Right kidney (tissue), 1 donor: ENCODE data around the gene SHISAL1.
A peak's percentile ranks its signal among the peaks of the same experiment; 100 is the strongest.
"Not testable (repeated sequence)": the region's sequence is repeated elsewhere in the genome, so short reads cannot be mapped to it uniquely, and the experiment has no call there.

ENCODE experiments used
- DNase-seq: peaks from one replicate; pipeline ENCODE4 v3.0.0-alpha.2; 2016

The SHISAL1 gene

DNA sequence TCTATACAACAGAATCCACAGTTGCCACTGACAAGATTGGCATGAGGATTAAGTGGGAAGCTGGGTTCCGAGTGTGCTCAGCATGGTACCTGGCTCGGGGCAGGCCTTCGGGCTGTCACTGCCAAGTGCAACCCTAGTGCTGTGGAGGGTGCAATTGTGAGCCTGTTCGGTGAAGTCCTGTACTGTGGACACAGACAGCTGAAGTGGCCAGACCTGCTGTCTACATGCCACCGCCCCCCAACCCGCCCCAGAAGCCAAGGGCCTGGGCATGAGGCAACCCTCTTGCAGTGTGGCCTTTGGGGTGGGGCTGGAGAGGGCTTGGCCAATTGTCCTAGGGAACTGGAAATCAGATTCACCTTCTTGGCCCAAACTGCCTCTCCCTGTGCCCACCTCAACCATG is 15.6 kb upstream of the SHISAL1 start:
- DNase-seq, result no peak

DNA sequence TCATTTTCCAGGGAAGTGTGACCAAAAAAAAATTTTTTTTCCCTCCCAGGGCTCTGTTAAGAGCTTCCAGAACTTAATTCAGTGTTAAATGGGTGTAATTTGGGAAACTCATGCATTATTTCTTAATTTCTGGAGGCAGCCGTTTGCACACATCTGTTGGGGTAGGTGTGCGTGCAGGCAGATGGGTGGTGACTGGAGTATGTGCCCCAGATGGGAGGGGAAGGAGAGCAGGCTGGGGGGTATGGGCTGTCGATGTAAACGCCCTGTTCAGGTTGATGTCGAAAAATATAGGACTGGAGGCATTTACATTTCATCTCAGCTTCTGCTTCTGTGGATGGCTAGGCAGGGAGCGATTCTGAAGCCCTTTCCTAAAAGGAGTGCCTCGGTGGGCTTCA is 13.7 kb upstream of the SHISAL1 start:
- no peak for DNase-seq

DNA sequence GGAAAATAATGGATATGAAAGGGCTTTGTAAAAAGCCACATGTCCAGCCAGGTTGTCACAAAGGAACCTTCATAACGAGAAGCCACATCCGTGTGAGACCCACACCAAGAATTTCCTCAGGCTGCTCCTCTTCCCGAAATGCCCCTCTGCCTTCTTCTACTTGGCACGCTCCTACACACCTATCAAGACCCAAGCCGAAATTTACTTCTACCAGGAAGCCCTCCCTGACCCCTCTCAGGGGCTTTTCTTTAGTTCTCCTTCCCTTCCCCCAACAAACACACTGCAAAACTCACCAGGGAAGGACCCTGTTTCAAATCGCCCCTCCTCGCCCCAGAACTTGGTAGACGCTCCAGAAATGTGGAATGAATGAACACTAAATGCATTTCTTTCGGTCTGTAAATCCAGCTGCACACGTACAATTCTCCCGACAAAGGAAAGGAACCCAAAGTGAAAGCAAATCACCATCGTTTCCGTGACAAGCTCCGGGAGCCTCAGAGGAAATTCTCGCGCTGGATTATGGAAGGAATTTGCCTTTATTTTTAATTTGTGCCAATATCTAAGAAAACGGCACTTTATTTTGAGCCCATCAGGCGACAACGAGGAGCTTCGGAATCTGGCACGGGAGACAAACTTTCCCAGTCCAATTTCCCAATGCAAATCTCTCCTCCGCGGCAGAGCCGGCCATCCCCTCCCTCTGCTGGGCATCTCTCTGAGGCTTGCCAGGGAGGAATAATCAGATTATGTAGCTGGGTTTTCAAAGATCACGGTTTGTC is 13.2 kb upstream of the SHISAL1 start:
- DNase-seq, result peak; percentile 67

DNA sequence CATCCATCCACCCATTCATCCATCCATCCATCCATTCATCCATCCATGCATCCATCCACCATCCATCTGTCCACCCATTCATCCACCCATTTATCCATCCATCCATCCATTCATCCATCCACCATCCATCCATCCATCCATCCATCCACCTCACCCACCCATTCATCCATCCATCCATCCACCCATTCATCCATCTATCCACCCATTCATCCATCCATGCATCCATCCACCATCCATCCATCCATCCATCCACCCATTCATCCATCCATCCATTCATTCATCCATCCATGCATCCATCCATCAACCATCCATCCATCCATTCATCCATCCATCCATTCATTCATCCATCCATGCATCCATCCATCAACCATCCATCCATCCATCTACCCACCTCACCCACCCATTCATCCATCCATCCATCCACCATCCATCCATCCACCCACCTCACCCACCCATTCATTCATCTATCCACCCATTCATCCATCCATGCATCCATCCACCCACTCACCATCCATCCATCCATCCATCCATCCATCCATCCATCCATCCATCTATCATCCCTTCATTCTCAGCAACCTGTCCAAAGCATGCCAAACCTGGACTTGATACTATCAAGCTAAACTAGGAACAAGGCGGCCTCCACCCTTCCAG is 10.5 kb upstream of the SHISAL1 start:
- DNase-seq, result not testable (repeated sequence)

DNA sequence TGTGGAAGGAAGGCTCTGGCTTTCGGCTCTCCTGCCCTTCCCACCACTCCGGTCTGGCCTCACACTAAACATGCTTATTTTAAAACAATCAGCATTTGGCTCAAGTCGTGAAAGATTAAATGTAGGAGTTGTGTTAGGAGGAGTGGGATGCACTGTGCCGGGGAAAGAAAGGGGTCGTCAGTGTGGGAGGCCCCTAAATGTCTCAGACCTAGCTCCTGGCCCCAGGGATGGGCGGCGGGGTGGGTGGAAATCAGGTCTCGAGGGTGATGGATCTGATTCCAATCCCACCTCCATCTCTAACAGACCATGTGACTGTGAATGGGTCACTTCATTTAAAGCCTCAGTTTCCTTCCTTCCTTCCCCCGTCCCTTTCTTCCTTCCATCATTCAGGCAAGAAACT is 6.9 kb upstream of the SHISAL1 start:
- no peak for DNase-seq

DNA sequence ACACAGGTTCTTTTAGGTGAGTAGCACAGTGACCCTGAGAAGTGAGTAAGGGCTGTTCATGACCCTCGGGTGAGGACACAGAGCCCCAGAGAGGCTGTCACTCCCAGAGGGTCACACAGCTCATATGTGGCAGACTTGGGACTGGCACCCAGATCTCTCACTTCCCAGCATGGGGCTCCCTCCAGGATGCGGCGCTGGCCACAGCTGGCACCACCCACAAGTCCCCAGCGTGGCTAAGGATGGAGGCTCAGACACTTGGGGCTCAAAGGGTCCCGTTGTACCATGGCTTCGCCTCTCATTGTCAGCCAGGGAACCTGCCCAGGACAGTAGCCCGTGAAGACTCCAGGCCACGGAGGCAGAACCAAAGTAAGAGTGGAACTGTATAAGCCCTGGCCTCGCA is 6.0 kb upstream of the SHISAL1 start:
- no peak for DNase-seq

DNA sequence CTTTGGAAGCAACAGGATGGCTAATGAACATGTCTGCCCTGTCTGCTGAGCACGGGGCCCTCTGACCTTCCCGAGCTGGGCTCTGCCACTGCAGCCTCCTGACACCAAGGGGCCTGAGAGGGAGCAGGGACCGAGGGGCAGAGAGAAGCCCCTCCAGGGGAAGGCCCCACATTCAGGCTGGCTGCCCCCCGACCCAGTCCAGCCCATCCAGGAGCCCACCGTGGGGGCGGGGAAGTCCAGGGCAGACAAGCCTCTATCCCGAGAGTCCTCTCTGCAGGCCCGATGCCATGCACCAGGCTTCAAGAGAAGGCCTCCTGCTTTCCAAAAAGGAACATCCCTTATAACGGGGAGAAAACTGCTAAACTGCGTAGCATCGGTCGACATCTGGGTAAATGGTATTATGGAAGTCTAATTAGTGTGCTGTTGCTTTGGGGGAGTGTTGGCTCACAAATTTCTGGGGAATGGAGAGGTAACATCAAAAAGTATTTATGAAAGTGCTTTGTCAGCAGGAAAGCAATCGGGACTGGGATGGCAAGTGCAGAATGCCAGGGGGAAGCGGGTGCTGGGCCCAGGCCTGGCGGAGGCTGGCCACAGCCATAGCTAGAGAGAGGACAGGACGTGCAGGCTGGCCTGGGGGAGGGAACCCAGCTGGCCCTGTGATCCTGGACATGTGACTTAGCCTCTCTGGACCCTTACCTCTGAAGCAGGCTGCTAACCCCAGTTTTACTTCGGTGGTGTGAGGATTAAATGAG is 5.3 kb upstream of the SHISAL1 start:
- no peak for DNase-seq

DNA sequence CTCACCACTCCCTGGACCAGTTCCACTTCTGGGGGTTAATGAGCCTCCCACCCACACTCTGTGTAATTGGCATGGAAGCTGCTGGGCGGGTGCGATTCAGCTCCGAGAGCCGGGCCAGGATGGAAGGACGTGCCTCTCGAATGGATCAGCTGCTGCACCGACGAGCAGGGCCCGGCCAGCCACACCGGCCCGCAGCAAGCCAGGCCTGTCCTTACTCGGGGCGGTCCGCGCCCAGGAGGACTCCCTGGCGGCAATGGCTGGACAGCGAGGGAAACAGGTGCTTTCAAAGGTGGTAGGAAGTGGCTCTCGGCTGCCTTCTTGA is 4.3 kb upstream of the SHISAL1 start:
- DNase-seq, result no peak

DNA sequence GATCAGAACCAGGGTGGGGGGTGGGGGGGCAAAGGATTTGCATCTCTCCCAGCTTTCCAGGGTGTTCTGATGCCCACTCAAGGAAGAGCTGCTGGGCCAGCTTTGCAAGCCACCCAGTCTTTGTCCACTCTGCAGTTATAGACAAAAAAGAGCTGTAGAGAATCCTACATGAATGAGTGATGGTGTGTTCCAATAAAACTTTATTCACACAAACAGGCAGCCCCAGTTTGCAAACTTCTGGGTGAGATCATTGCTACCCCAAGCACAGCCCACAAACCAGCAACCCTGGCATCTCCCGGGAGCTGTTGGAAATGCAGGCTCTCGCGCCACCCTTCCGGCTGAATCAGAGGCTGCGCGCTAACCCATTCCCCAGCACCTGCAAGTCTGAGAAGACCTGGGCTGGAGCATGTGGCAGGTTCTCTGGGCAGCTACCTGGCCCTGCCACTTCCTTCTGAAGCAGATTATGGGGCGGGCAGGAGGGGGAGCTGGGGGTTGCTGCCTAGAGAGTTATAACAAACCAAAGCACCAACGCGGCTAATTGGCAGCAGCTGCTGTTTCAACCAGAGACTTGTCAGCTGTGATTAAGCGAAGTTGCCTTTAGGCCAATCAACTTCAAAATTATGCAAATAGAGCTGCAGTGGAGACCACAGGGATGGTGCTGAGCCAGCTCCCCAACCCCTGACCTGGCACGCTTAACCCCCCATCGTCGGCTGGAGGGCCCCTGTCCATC is 3.8 kb upstream of the SHISAL1 start:
- DNase-seq, result no peak

DNA sequence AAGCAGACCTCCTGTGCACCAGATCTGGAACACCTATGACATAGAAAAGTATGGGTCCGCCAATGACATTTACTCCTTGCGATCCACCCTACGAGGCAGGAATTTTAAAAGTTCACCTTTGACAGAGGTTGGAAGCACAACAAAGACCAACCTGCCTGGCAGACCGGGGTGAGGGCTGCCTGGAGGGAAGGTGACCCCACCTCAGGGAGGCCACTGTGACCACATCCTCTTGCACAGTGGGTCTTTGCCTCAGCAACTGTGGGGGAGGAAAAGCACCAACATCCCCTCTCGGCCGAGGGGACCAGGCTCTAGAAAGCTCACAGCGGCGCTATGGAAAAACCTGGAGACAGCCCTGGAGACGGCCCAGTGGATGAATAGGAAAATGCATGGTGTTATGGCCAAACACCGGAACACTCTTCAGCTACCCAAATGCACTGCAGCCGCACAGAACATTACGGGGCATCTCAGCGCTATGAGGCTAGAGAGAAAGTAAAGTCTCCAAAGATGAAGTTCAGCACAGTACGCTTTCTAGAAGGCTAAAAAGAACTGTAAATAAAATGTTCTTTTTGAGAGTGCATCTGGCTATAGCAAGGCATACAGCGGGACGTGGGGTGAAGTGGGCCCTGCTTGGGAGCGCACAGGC is 1.8 kb upstream of the SHISAL1 start:
- DNase-seq, result no peak

DNA sequence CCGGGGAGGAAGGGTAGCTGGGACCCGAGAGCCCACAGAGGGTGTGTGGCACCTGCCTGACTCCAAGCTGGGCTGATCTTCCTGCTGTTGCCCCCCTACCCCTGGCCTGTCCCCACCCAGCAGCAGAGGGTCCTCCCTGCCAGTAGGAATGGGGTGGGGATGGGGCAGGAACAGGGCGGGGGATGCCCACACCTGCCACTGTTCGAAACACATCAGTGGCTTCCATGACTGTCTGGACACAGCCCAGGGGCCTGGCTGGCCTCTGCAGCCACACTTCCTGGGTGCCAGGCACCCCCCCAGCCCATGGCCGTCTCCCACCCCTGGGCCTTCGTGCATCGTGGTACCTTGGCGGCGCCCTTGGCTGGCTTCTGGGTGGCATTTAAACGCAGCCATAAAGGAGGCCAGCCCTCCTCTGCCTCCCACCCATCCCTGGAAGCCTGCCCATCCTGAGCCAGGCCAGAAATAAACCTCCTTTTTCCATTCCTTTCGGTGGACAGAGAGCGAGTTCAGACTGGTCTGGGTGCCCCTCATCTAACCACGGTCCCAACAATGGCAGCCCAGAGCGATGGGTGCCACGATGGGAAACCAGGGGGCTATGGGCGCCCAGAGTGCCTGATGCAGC is 745 bp upstream of the SHISAL1 start:
- DNase-seq, result no peak

DNA sequence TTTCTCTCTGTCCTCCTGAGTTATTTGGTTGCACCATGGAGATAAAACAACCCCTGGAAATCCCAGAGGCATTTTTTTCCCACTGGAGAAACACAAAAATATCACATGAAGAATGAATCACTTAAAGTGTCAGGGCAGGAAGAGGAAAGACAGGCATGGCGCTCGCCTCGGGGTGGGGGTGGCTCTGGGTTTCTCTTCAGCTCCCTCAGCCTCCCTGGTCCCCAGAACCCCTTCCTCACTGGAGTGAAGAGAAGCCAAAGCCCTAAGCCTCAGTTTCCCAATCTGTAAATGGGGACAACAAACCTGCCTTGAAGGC is 938 bp downstream of the SHISAL1 start:
- DNase-seq, result no peak

DNA sequence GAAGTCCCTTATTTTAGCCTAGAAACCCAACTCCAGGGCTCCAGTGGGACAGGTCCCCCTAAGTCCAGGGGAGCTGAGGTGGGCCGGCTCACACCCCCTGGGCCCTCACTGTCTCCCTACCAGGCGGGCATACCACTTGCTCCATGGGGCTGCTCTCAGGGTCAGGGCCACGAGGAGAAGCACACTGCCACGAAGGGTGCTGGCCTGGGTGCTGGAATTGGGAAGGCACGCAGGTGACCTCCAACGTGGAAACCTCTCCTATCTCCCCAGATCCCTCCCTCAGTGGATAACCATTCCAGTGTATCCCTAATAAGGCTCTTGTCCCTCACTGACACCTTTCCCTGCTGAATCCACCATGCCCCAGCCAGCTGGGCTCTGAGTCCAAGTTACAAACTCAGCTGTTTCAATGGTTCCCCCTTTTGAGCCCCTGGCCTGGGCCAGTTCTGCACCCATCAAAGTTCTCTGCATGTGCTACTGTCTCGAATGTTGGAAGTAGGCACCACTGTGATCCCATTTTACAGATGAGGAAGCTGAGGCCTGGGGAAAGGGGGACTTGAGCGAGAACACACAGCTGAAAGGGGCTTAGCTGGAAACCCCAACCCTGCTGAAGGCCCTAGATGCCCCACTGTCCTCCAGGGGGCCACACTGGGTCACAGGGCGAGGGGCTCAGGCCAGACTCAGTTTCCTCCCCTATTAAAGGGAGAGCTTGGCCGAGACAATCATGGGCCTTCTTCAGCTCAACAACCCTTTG is 1.5 kb downstream of the SHISAL1 start:
- no peak for DNase-seq

DNA sequence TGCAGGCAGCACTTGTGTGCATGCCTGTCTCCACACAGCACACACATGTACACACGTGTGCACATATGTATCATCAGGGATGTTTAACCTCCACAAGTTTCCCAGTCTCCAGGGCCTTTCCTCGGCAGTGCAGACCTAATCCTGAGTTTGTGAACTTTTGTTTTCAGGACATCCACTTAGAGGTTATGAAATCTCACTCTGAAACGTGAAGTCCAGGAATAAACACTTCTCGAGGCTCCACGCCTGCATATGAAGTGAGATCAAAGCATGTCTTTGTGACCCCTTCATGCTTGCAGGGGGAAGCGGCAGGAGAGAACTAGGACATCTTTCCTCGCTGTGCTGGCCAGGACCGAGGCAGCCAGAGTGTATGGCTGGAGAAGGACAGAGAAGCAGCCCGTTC is 3.1 kb downstream of the SHISAL1 start:
- no peak for DNase-seq

DNA sequence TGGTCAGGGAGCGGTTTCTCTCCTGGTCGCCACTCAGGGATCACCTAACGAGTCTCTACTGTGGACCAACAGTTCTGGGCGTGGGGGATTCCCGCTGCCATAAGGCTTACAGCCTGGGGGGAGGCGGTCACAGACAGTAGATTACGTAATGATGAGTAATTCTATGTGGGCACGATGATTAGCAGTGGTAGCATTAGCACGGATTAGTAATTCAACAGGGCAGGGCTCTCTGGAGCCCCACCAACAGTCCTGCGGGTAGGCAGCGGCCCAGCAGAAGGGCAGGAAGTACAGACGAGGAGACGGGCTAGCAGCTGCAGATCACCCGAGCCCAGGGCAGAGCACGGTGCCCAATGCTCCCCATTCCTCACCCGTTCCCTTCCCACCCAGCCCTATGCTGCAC is 3.6 kb downstream of the SHISAL1 start:
- no peak for DNase-seq

DNA sequence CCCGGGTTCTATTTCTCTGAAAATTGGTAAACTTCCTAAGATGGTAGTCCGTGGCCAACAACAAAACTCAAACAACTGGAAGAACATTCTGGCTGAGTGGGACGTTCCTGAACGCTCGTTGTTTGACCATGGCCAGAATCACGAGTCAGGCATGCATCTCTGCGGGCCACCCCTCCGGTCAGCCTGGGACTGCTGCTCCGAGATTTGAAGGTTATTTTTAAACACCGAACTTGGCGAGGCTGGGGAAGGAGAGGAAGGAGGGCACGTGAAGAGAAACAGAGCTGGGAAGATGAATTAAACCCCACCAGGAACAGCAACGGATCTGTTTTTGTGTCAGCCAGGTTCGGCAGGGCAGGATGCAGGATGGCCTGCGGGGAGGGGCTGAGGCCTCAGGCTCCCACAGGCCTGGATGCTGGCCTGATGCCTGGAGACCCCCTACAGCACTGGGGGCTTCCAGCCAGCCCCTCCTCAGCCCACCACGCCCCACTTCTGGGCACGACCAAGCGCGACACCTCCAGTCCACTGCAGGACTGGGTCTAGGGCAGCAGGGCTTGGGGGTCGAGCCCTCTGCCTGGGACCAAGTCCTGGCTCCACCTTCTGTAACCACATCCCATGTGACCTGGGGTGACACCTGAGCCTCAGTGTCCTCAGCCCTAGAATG is 5.1 kb downstream of the SHISAL1 start:
- DNase-seq, result no peak

DNA sequence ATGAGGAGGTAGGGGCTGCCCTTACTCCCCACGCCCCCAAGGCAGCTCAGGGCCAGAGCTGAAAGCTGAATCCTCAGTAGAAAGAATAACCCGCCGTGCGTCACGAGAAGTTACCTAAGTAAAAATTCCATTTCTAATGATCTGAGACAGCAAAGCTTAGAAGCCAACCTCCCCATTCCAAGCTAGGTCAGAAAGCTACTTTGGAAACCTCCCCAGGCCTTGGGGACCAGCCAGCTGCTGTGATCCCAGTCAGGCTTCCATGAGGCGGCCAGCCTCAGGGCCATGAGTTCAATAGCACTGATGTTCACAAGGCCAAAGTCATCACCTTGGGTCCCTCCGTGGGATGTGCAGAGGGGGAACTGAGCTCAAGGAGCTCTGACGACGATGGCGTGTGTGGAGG is 6.9 kb downstream of the SHISAL1 start:
- no peak for DNase-seq

DNA sequence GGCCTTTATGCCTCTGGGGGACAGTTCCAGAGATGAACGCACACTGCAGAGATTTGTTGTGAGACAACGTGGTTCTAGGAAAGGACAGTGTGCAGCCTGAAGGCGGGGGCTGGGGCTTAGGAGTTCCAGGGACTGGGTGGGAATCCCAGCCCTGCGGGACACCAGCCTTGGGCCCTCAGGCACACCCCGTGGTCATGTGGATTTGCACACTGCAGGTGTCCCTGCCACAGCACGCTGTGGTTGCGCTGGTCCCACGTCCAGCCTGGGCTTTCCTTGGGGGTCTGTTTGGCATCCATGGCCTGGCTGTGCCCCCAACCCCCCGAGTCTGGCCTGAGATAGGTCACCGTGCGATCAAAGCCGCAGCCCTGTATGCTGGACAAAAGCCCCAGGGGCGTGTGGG is 7.3 kb downstream of the SHISAL1 start:
- no peak for DNase-seq

DNA sequence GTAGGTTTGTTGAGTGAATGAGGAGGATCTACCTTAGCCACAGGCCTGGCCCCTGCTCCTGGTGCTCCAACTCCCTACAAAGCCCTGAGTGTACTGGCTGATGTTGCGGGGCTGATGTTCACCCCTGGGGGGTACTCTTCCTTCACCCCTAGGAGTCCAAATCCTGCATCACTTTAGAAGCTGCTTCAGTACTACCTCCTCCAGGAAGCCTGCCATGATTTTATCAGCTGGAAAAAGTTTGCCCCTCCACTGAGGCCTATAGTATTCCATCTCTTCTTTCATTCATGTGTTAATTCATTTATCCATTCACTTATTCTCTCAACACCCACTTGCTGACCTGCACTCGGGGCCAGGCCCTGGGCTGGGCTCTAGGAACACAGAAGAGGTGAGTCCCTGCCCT is 7.8 kb downstream of the SHISAL1 start:
- DNase-seq, result no peak

DNA sequence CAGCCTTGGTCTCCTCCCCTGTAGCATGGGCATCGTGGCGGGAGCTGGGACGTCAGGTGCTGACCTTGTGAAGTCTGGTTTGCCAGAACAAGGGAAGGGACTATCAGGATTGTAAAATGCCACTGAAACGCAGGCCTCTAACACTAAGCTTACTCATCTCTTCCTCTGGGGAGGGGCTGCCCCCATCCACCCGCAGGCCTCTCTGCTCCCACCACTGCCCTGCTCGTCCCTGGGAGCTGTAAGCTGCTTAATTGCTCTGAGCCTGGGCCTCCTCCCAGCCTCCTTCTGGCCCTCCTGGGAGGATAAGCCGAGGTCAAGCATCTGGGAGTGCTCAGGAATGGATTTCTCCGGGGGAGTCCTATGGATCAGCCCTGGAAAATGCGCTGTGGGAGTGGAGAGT is 8.4 kb downstream of the SHISAL1 start:
- DNase-seq, result no peak

DNA sequence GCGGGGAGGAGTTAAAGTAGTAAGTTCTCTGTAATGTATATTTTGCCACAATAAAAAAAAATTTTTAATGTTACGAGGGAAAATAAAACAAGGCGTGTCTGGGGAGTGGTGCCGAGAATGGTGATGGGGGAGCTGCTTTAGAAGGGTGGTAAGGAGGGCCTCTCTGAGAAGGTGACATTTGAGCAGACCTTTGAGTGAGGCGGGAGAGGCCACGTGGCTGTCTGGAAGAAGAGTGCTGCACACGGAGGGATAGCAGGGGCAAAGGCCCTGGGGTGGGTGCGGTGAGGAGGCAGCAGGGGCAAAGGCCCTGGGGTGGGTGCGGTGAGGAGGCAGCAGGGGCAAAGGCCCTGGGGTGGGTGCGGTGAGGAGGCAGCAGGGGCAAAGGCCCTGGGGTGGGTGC is 10.4 kb downstream of the SHISAL1 start:
- DNase-seq, result not testable (repeated sequence)
